VCaP (cell line): ENCODE measurements around the gene COPS8.

ENCODE experiments used
- H3K27ac ChIP-seq: fragments of 450-650 bp; 2 replicates; pipeline ENCODE4 v1.5.1; 2017
- CTCF ChIP-seq: fragments of 450-650 bp; conservative IDR thresholded peaks from 2 replicates; pipeline ENCODE4 v1.5.1; 2017; ENCODE audit warnings: mild to moderate bottlenecking, moderate library complexity

COPS8 gene

DNA sequence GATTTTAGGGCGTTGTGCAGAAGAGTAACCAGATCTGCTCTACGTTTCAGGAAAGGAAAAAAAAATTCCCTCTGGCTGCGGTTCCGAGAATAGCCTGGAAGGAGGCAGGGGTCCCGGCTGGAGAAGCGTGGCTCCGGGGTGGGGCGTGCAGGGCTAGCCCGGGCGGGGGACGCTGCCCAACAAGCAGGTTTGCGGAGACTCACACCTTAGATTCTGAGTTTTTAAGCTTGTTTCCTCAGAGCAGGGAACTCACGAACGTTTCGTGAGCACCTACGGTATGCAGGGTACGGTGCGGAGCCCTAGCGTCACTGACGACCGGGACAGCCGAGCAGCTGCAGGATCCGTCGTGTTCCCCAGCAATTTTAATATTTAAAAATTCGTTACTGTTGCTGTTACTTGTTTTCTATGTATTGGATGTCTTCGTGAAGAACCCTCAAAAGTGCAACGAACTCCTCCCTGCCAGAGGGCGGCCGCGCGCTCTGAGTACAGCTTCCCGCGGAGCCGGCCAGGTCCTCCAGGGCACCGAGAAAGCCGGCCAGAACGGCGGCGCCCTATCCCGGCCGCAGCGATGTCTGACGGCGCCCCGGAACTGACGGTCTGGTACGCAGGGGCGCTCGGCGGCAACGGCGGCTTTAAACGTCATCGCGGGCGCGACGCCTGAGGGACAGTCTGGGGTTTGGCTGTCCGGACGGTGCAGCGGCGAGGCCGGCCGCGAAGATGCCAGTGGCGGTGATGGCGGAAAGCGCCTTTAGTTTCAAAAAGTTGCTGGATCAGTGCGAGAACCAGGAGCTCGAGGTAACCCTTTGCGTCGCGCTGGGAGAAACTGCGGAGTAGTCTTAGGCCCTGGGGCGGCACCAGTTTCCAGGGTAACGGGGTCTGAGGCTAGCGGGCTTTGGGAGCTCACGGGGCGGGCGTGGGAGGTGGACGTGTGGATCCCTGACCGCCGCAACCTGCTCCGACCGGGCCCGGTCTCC is at the start of gene COPS8:
COPS8 (plus strand) TSS at position 642 of the 974 bp plus-strand sequence; CDS start at position 718, 76 bp downstream.
- TF ChIP-seq CTCF = peak; percentile 27
- H3K27ac ChIP-seq = peak within 1 kb of the TSS; percentile 85

- no peak for TF ChIP-seq CTCF
- no peak overlapping the region for H3K27ac ChIP-seq
These were observed 46.2 kb upstream of the COPS8 start for GRCh38 chr2:237039301-237040031.

- TF ChIP-seq CTCF = no peak
- no peak overlapping the region for H3K27ac ChIP-seq
These were observed 44.5 kb upstream of the COPS8 start for GRCh38 chr2:237041231-237041630.

DNA sequence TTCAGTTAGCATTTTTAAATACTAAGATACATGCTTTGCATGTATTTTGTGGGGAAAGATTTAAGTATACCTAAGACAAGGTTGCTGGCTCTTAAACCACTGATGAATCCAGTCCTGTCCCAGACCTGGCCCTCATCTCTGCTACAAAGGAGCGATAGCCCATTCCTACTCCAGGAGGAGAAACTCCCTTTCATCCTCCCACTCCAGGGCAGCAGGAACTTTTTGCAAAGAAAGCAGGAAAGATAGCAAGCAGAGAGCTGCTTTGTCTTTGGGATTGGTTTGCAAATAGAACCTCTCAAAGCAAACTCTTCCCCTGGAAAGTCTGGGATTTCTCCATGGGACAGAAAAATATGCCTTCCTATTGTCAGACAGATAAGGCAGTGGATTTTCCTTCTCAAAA is 43.6 kb upstream of the COPS8 start:
- TF ChIP-seq CTCF = no peak
- no peak overlapping the region for H3K27ac ChIP-seq

GRCh38 chr2:237043866-237044265 is 41.8 kb upstream of the COPS8 start:
- no peak for TF ChIP-seq CTCF
- H3K27ac ChIP-seq = peak overlapping the region; percentile 53

DNA sequence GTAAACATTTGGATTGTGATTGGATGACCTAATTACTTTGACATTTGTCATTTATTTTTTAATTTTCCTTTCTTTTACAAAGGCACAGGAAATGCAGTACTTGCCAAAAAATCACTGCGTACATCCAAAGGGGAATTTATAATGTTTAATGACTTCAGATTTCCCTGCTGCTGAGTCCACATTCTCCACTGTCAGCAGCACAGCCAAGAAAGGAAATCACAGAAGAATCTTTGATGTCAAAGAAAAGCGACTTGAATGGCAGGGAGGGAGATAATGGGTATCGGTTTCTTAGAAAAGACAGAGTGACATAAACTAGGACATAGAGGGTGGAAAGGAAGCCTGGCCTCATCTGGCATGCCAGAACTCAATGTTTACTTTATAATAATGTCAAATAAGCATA is 41.4 kb upstream of the COPS8 start:
- no peak for TF ChIP-seq CTCF
- peak overlapping the region; percentile 53 for H3K27ac ChIP-seq

- no peak for TF ChIP-seq CTCF
- peak overlapping the region; percentile 53 for H3K27ac ChIP-seq
These were observed 40.2 kb upstream of the COPS8 start for GRCh38 chr2:237045449-237045848.
